H1 (cell line): ENCODE results near the gene MAML3. TPM values are rescaled to one million over a fixed set of nuclear protein-coding genes. Genes with fewer than 3 reads are reported as not detected.

ENCODE experiments used
- CTCF ChIA-PET: fragments of 300-600 bp; sonication (Branson Sonifier 250); formaldehyde crosslinking; loops from one replicate; lab custom pipeline; 2021; ENCODE audit not compliant: partially characterized antibody; lab: Charles Lee
- POLR2A ChIA-PET: fragments of 300-600 bp; sonication (Branson Sonifier 250); formaldehyde crosslinking; loops from one replicate; lab custom pipeline; 2021; ENCODE audit warnings: inconsistent platforms; ENCODE audit not compliant: partially characterized antibody; lab: Charles Lee
- DNase-seq, 2 experiments: peaks; one replicate each; pipeline versions ENCODE4 v3.0.0 to v3.0.0-alpha.2; 2010 to 2022; ENCODE audit warnings: low spot score in 2 of 2, low read depth in 1 of 2, mixed read lengths in 1 of 2
- FAIRE-seq: peaks from 2 replicates; lab custom pipeline; 2011; peaks lifted over from hg19 to GRCh38; lab: Jason Lieb, UNC
- H2AFZ ChIP-seq: 2 replicates; pipeline ENCODE4 v1.8.1; 2012; ENCODE audit warnings: low read length, inconsistent platforms
- H2AK5ac ChIP-seq: 2 replicates; pipeline ENCODE4 v1.6.1; 2013; ENCODE audit warnings: low read depth, low read length
- H2BK120ac ChIP-seq: replicated peaks from 2 replicates; pipeline ENCODE3; 2013; ENCODE audit warnings: low read depth, low read length, inconsistent platforms
- H2BK12ac ChIP-seq: 2 replicates; pipeline ENCODE4 v1.6.1; 2013; ENCODE audit warnings: low read depth, low read length
- H2BK15ac ChIP-seq: 2 replicates; pipeline ENCODE4 v1.6.1; 2013; ENCODE audit warnings: low read length
- H2BK20ac ChIP-seq: 2 replicates; pipeline ENCODE4 v1.6.1; 2013; ENCODE audit warnings: low read length
- H2BK5ac ChIP-seq: 2 replicates; pipeline ENCODE4 v1.6.1; 2013; ENCODE audit warnings: low read depth, low read length
- H3K14ac ChIP-seq: 2 replicates; pipeline ENCODE4 v1.6.1; 2013; ENCODE audit warnings: inconsistent platforms; ENCODE audit not compliant: insufficient read length
- H3K18ac ChIP-seq: 2 replicates; pipeline ENCODE4 v1.6.1; 2013; ENCODE audit warnings: low read length; ENCODE audit errors: extremely low read depth
- H3K23ac ChIP-seq: 2 replicates; pipeline ENCODE4 v1.6.1; 2013; ENCODE audit warnings: inconsistent platforms; ENCODE audit not compliant: insufficient read length
- H3K23me2 ChIP-seq: 2 replicates; pipeline ENCODE4 v1.6.1; 2013; ENCODE audit warnings: low read depth, low read length
- H3K27ac ChIP-seq: 2 replicates; pipeline ENCODE4 v1.6.1; 2011; ENCODE audit warnings: low read depth, low read length, inconsistent platforms
- H3K27me3 ChIP-seq, 4 experiments: replicated peaks in 1 of 4; 1 replicate in 1 of 4; 2 replicates in 3 of 4; pipeline versions ENCODE4 v1.6.1 to v1.8.1; 2011 to 2013; ENCODE audit warnings: low read length in 3 of 4, mild to moderate bottlenecking in 3 of 4, inconsistent platforms in 2 of 4, mixed read lengths in 2 of 4, moderate library complexity in 1 of 4; ENCODE audit not compliant: control insufficient read depth in 3 of 4, insufficient read depth in 3 of 4; ENCODE audit errors: extremely low read depth in 1 of 4
- H3K36me3 ChIP-seq, 4 experiments: 2 replicates each; pipeline versions ENCODE4 v1.6.1 to v1.8.1; 2011 to 2013; ENCODE audit warnings: mild to moderate bottlenecking in 4 of 4, low read length in 3 of 4, moderate library complexity in 2 of 4, control low read depth in 1 of 4, inconsistent platforms in 1 of 4; ENCODE audit not compliant: insufficient read depth in 4 of 4, control insufficient read depth in 2 of 4
- H3K4ac ChIP-seq: replicated peaks from 2 replicates; pipeline ENCODE3; 2013; ENCODE audit warnings: low read length, low read depth, mixed read lengths, inconsistent platforms; ENCODE audit not compliant: insufficient read length
- H3K4me1 ChIP-seq, 4 experiments: replicated peaks in 1 of 4; 1 replicate in 1 of 4; 2 replicates in 3 of 4; pipeline versions ENCODE4 v1.6.1 to v1.8.1; 2011 to 2013; ENCODE audit warnings: low read length in 3 of 4, inconsistent platforms in 2 of 4, mixed read lengths in 1 of 4; ENCODE audit not compliant: insufficient read depth in 4 of 4, control insufficient read depth in 3 of 4
- H3K4me2 ChIP-seq, 2 experiments: 2 replicates each; pipeline versions ENCODE4 v1.6.1 to v1.8.1; 2011 to 2013; ENCODE audit warnings: low read depth in 2 of 2, low read length in 2 of 2, control low read depth in 1 of 2, inconsistent platforms in 1 of 2, mild to moderate bottlenecking in 1 of 2; ENCODE audit not compliant: insufficient read depth in 1 of 2
- H3K4me3 ChIP-seq, 4 experiments: fragments of 200-600, 300-600 bp in 1 of 4; sonication (generic), shearing (Covaris generic), sonication (Bioruptor Twin) in 1 of 4; 2 replicates each; pipeline versions ENCODE4 v1.5.1 to v1.8.1; 2011 to 2016; ENCODE audit warnings: low read length in 4 of 4, low read depth in 3 of 4, control low read depth in 2 of 4, inconsistent platforms in 2 of 4, mild to moderate bottlenecking in 2 of 4, mixed read lengths in 1 of 4, moderate library complexity in 1 of 4; ENCODE audit not compliant: insufficient read depth in 2 of 4; ENCODE audit errors: extremely low read depth in 1 of 4
- H3K56ac ChIP-seq: replicated peaks from 2 replicates; pipeline ENCODE3; 2013; ENCODE audit warnings: low read depth, mild to moderate bottlenecking, mixed read lengths, low read length, inconsistent platforms; ENCODE audit not compliant: insufficient read length
- H3K79me1 ChIP-seq: 2 replicates; pipeline ENCODE4 v1.6.1; 2013; ENCODE audit warnings: low read depth, low read length, control low read depth
- H3K79me2 ChIP-seq, 2 experiments: 2 replicates each; pipeline versions ENCODE4 v1.6.1 to v1.8.1; 2012 to 2013; ENCODE audit warnings: low read length in 2 of 2, mild to moderate bottlenecking in 2 of 2, inconsistent platforms in 1 of 2; ENCODE audit not compliant: insufficient read depth in 2 of 2, control insufficient read depth in 1 of 2
- H3K9ac ChIP-seq, 4 experiments: replicated peaks in 1 of 4; 1 replicate in 1 of 4; 2 replicates in 3 of 4; pipeline versions ENCODE4 v1.6.1 to v1.8.1; 2011 to 2013; ENCODE audit warnings: low read depth in 3 of 4, low read length in 3 of 4, control low read depth in 2 of 4, mild to moderate bottlenecking in 2 of 4, moderate library complexity in 2 of 4, inconsistent platforms in 1 of 4; ENCODE audit errors: extremely low read depth in 1 of 4
- H3K9me3 ChIP-seq, 2 experiments: 2 replicates each; pipeline versions ENCODE4 v1.6.1 to v1.8.1; 2012 to 2013; ENCODE audit warnings: mild to moderate bottlenecking in 2 of 2, moderate library complexity in 2 of 2, control low read depth in 1 of 2, inconsistent platforms in 1 of 2, low read depth in 1 of 2, low read length in 1 of 2, mixed read lengths in 1 of 2; ENCODE audit not compliant: insufficient read depth in 2 of 2
- H4K20me1 ChIP-seq, 2 experiments: replicated peaks in 1 of 2; 2 replicates each; pipeline versions ENCODE3 to v1.8.1; 2011 to 2013; ENCODE audit warnings: inconsistent platforms in 2 of 2, low read length in 2 of 2, mild to moderate bottlenecking in 1 of 2; ENCODE audit not compliant: insufficient read depth in 2 of 2, control insufficient read depth in 1 of 2
- H4K5ac ChIP-seq: 2 replicates; pipeline ENCODE4 v1.6.1; 2013; ENCODE audit warnings: low read length, low read depth, mixed read lengths, inconsistent platforms; ENCODE audit not compliant: insufficient read length
- H4K8ac ChIP-seq: 2 replicates; pipeline ENCODE4 v1.8.0; 2013; ENCODE audit warnings: mild to moderate bottlenecking, moderate library complexity, low read length, inconsistent platforms; ENCODE audit not compliant: insufficient read depth; ENCODE audit errors: extremely low read depth
- H4K91ac ChIP-seq: replicated peaks from 2 replicates; pipeline ENCODE3; 2013; ENCODE audit warnings: low read length, mixed read lengths, inconsistent platforms; ENCODE audit not compliant: insufficient read length
- BACH1 ChIP-seq: IDR thresholded peaks from 2 replicates; pipeline ENCODE4 v1.6.1; 2012; ENCODE audit warnings: low read length, improper control_type of control experiment
- CEBPB ChIP-seq: IDR thresholded peaks from 2 replicates; pipeline ENCODE4 v1.6.1; 2012; ENCODE audit warnings: low read depth, low read length
- EGR1 ChIP-seq: IDR thresholded peaks from 2 replicates; pipeline ENCODE4 v1.6.1; 2011; ENCODE audit warnings: low read depth, low read length, borderline replicate concordance
- POLR2A ChIP-seq, 2 experiments: IDR thresholded peaks; 1 replicate in 1 of 2; 2 replicates in 1 of 2; pipeline ENCODE4 v1.6.1; 2011; ENCODE audit warnings: low read depth in 2 of 2, low read length in 2 of 2, mild to moderate bottlenecking in 2 of 2; ENCODE audit errors: control extremely low read depth in 1 of 2
- RBBP5 ChIP-seq: IDR thresholded peaks from 2 replicates; pipeline ENCODE4 v1.7.1; 2012; ENCODE audit warnings: low read depth, mild to moderate bottlenecking, inconsistent platforms, low read length, moderate library complexity, borderline replicate concordance
- RXRA ChIP-seq: IDR thresholded peaks from 2 replicates; pipeline ENCODE4 v1.6.1; 2011; ENCODE audit warnings: low read depth, mild to moderate bottlenecking, low read length, moderate library complexity; ENCODE audit not compliant: insufficient read depth
- SIN3A ChIP-seq, 2 experiments: IDR thresholded peaks in 1 of 2; conservative IDR thresholded peaks in 1 of 2; 2 replicates each; pipeline ENCODE4 v1.6.1; 2011 to 2012; ENCODE audit warnings: low read length in 2 of 2, improper control_type of control experiment in 1 of 2, low read depth in 1 of 2, mild to moderate bottlenecking in 1 of 2
- TEAD4 ChIP-seq: IDR thresholded peaks from 2 replicates; pipeline ENCODE4 v1.6.1; 2012; ENCODE audit warnings: low read depth, low read length, inconsistent platforms, mixed read lengths
- WGBS, 2 experiments: shearing (Covaris generic) in 1 of 2; methylation state at CpG; one replicate each; pipeline versions ENCODE4 v1.1.6 to v1.1.7; 2013 to 2015; ENCODE audit warnings: low lambda C conversion rate in 2 of 2, mixed read lengths in 2 of 2, inconsistent platforms in 1 of 2, low coverage in 1 of 2, missing lambda C conversion rate in 1 of 2; ENCODE audit not compliant: insufficient replicate concordance in 2 of 2, insufficient coverage in 1 of 2, insufficient read length in 1 of 2; ENCODE audit errors: extremely low coverage in 1 of 2, missing lambda C conversion rate in 1 of 2; 5-methylcytosine and 5-hydroxymethylcytosine counted together
- polyA plus RNA-seq, 7 experiments: library from polyadenylated mRNA; depleted of rRNA in 3 of 7; stranded (reverse) in 5 of 7; unstranded in 2 of 7; fragments of >200 nt in 5 of 7; fragments of 200-250 nt in 2 of 7; gene quantifications; 1 replicate in 5 of 7; 2 replicates in 1 of 7; 4 replicates in 1 of 7; pipeline versions ENCODE4 v1.2.1 to v1.2.3, GENCODE V29; 2011 to 2013; ENCODE audit warnings: missing spikeins in 2 of 7, mixed read lengths in 2 of 7
- total RNA-seq: library from RNA; stranded (reverse); fragmentation: NEBNext Ultra II Directional; extraction: Animal tissue kit (Norgen Biotek cat#: 25700); gene quantifications from 2 replicates; pipeline ENCODE4 v1.2.1, GENCODE V29; 2021
- TF ChIP-seq, protein P1 (sequence below): IDR thresholded peaks from 2 replicates; pipeline ENCODE4 v1.6.1; 2012; ENCODE audit warnings: inconsistent platforms

MAML3 gene
- total and polyA plus RNA-seq, 2 of the 8 experiments (the other 6 are each of a cell fraction or from before 2014, with no cell fraction given): 2.1 to 5.7 TPM

DNA sequence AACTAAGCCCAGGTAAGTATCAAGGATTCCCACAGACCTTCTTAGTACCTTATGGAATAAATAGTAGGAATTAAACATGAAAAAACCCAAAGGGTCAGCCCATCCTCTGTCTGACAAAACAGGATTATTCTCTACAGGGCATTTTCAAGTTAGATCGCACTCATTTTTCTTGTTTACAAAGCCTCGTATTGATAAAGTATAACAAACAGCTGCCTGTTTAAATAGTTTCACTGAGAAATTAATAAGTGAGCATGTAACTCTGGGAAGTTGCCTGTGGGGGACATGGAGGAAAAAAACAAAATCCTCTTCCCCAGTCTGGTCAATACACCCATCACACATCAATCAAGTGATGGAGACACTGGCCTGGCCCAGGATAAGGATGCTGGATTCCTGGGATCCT is 48.5 kb downstream of the MAML3 start:
- FAIRE-seq: no peak
- Histone ChIP-seq H2AK5ac (no peak overlapping the region), H3K14ac (no peak overlapping the region), H3K79me1 (peaks cover 2% of the 10 kb centered on the region; the same call in 1 of the 2 replicates), H3K4me3 (no peak overlapping the region), H3K23me2 (no peaks in the 10 kb centered on the region), H2BK12ac (no peak overlapping the region), H2BK20ac (no peak overlapping the region), H3K36me3 (no peaks in the 10 kb centered on the region), H4K20me1 (no peaks in the 10 kb centered on the region), H4K8ac (no peak overlapping the region), H2AFZ (no peak overlapping the region), H3K23ac (no peak overlapping the region), H3K4me2 (no peak overlapping the region), H3K79me2 (no peaks in the 10 kb centered on the region), H3K4ac (no peak overlapping the region), H3K27me3 (no peaks in the 10 kb centered on the region), H3K9ac (no peak overlapping the region), H2BK5ac (no peak overlapping the region), H3K56ac (no peak overlapping the region), H4K91ac (no peak overlapping the region), H3K9me3 (no peaks in the 10 kb centered on the region), H3K27ac (no peak overlapping the region), H2BK120ac (no peak overlapping the region), H2BK15ac (no peak overlapping the region), H3K18ac (no peak overlapping the region), H3K4me1 (no peaks in the 10 kb centered on the region), H4K5ac (no peak overlapping the region)
- 86% methylated on average over 2 of the region's 2 CpGs; no CpG with 5 or more reads in 1 of the 2 experiments for WGBS, 2 experiments
- no peak for DNase-seq
- POLR2A ChIA-PET: no interaction called here
- CTCF ChIA-PET: interaction anchor here (0.9 to 1.7 kb wide), 4 partner anchors 8 to 53 kb away, joined by 3 to 5 read pairs (median 4); no protein-coding TSS in a partner anchor
- TF ChIP-seq BACH1 (no peak), RBBP5 (no peak), POLR2A (IDR thresholded peaks at IDR 0.05; ENCODE audit: control extremely low read depth in 1 of 2, low read depth in 2 of 2, low read length in 2 of 2) (no peak), RXRA (no peak), CEBPB (no peak), SIN3A (conservative IDR thresholded peaks at IDR 0.05 in 1 of 2, IDR thresholded peaks at IDR 0.05 in 1 of 2; ENCODE audit: low read depth in 1 of 2, low read length in 2 of 2) (no peak), TEAD4 (no peak), EGR1 (no peak)
- TF ChIP-seq, protein P1, sequence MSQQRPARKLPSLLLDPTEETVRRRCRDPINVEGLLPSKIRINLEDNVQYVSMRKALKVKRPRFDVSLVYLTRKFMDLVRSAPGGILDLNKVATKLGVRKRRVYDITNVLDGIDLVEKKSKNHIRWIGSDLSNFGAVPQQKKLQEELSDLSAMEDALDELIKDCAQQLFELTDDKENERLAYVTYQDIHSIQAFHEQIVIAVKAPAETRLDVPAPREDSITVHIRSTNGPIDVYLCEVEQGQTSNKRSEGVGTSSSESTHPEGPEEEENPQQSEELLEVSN: no peak
